Neural cell (in vitro differentiated cells): ENCODE measurements around the gene MRPL24. TPM values are rescaled to one million over a fixed set of nuclear protein-coding genes. Genes with fewer than 3 reads are reported as not detected.
"Not testable (repeated sequence)": the region's sequence is repeated elsewhere in the genome, so short reads cannot be mapped to it uniquely, and the experiment has no call there.

ENCODE experiments used
- H2AFZ ChIP-seq: fragments of 200-600, 300-800 bp; sonication (generic), shearing (Covaris generic); 2 replicates; pipeline ENCODE4 v1.6.0; 2014; ENCODE audit warnings: low read depth, mild to moderate bottlenecking, antibody characterized with exemption, low read length, moderate library complexity
- H3F3A ChIP-seq: fragments of 200-600 bp; shearing (Covaris generic); 2 replicates; pipeline ENCODE4 v1.6.1; 2016; ENCODE audit warnings: mild to moderate bottlenecking, moderate library complexity, mixed read lengths, antibody characterized with exemption, low read length; ENCODE audit not compliant: insufficient read depth, poor library complexity, severe bottlenecking
- H3K27ac ChIP-seq: fragments of 200-600, 300-800 bp; sonication (generic), shearing (Covaris generic); 2 replicates; pipeline ENCODE4 v1.5.1; 2014; ENCODE audit warnings: mild to moderate bottlenecking, low read length, moderate library complexity
- H3K27me3 ChIP-seq: fragments of 300-800, 200-600 bp; sonication (generic), shearing (Covaris generic); 2 replicates; pipeline ENCODE4 v1.6.0; 2014; ENCODE audit warnings: mild to moderate bottlenecking, low read depth, low read length, moderate library complexity; ENCODE audit not compliant: insufficient read depth
- H3K36me3 ChIP-seq: fragments of 300-800, 200-600 bp; sonication (generic), shearing (Covaris generic); 2 replicates; pipeline ENCODE4 v1.5.1; 2014; ENCODE audit warnings: mild to moderate bottlenecking, antibody characterized with exemption, low read length, moderate library complexity; ENCODE audit not compliant: insufficient read depth
- H3K4me2 ChIP-seq: fragments of 300-800, 200-600 bp; sonication (generic), shearing (Covaris generic); 2 replicates; pipeline ENCODE4 v1.6.0; 2014; ENCODE audit warnings: mild to moderate bottlenecking, low read length
- H3K4me3 ChIP-seq: fragments of 300-800, 200-600 bp; sonication (generic), shearing (Covaris generic); 2 replicates; pipeline ENCODE4 v1.5.1; 2014; ENCODE audit warnings: mild to moderate bottlenecking, low read length, moderate library complexity
- H3K79me2 ChIP-seq: fragments of 200-600 bp; shearing (Covaris generic); replicated peaks from 2 replicates; pipeline ENCODE4 v1.6.0; 2014; ENCODE audit warnings: mild to moderate bottlenecking, low read length, moderate library complexity; ENCODE audit not compliant: insufficient read depth
- H3K9ac ChIP-seq: fragments of 300-800, 200-600 bp; sonication (generic), shearing (Covaris generic); 2 replicates; pipeline ENCODE4 v1.6.1; 2016; ENCODE audit warnings: mild to moderate bottlenecking, low read length, mixed read lengths
- H3K9me2 ChIP-seq: fragments of 200-600 bp; shearing (Covaris generic); 2 replicates; pipeline ENCODE4 v1.6.1; 2016; ENCODE audit warnings: mild to moderate bottlenecking, low read length, mixed read lengths; ENCODE audit not compliant: insufficient read depth
- H3K9me3 ChIP-seq: fragments of 200-600, 300-800 bp; sonication (generic), shearing (Covaris generic); 2 replicates; pipeline ENCODE4 v1.6.1; 2016; ENCODE audit warnings: mild to moderate bottlenecking, mixed run types, low read length, moderate library complexity, mixed read lengths
- H4K20me1 ChIP-seq: fragments of 200-600 bp; shearing (Covaris generic); 2 replicates; pipeline ENCODE4 v1.6.1; 2016; ENCODE audit warnings: mild to moderate bottlenecking, mixed run types; ENCODE audit not compliant: insufficient read depth
- CTCF ChIP-seq: fragments of 450-650 bp; IDR thresholded peaks from 2 replicates; pipeline ENCODE4 v1.5.1; 2014; ENCODE audit warnings: antibody characterized with exemption, mild to moderate bottlenecking, moderate library complexity; ENCODE audit not compliant: poor library complexity, severe bottlenecking
- EP300 ChIP-seq: fragments of 450-650 bp; conservative IDR thresholded peaks from 2 replicates; pipeline ENCODE4 v1.6.1; 2014; ENCODE audit warnings: antibody characterized with exemption, mild to moderate bottlenecking, moderate library complexity; ENCODE audit not compliant: poor library complexity, severe bottlenecking
- EZH2 ChIP-seq: fragments of 200-600, 300-800 bp; shearing (Covaris generic), sonication (generic); IDR thresholded peaks from 2 replicates; pipeline ENCODE4 v1.6.1; 2014; ENCODE audit warnings: antibody characterized with exemption, low read length, borderline replicate concordance, mild to moderate bottlenecking; ENCODE audit not compliant: insufficient read depth, poor library complexity, severe bottlenecking
- MXI1 ChIP-seq: fragments of 450-650 bp; conservative IDR thresholded peaks from 2 replicates; pipeline ENCODE4 v1.6.1; 2014; ENCODE audit warnings: antibody characterized with exemption, mild to moderate bottlenecking; ENCODE audit not compliant: poor library complexity, severe bottlenecking
- POLR2AphosphoS5 ChIP-seq: IDR thresholded peaks from 2 replicates; pipeline ENCODE4 v1.6.1; 2012
- RAD21 ChIP-seq: fragments of 450-650 bp; conservative IDR thresholded peaks from 2 replicates; pipeline ENCODE4 v1.6.1; 2014; ENCODE audit warnings: antibody characterized with exemption, mild to moderate bottlenecking, moderate library complexity
- REST ChIP-seq: IDR thresholded peaks from 2 replicates; pipeline ENCODE4 v1.6.1; 2012; ENCODE audit warnings: borderline replicate concordance
- SMC3 ChIP-seq: fragments of 450-650 bp; conservative IDR thresholded peaks from 2 replicates; pipeline ENCODE4 v1.6.1; 2014; ENCODE audit warnings: antibody characterized with exemption, mild to moderate bottlenecking, moderate library complexity; ENCODE audit not compliant: poor library complexity
- TAF1 ChIP-seq: IDR thresholded peaks from 2 replicates; pipeline ENCODE4 v1.6.1; 2012; ENCODE audit warnings: low read depth
- polyA plus RNA-seq: library from polyadenylated mRNA; depleted of rRNA; stranded (reverse); fragments of >200 nt; gene quantifications from 2 replicates; pipeline ENCODE4 v1.2.3, GENCODE V29; 2014

The MRPL24 gene
- polyA plus RNA-seq, 1 donor from 2014 or later: 56.5 TPM

- H3K4me2 ChIP-seq: no peak overlapping the region
- no peaks in the 10 kb centered on the region for H3F3A ChIP-seq
- H3K27ac ChIP-seq: no peak overlapping the region
- H3K36me3 ChIP-seq: no peaks in the 10 kb centered on the region
- no peaks in the 10 kb centered on the region for H3K27me3 ChIP-seq
- H4K20me1 ChIP-seq: no peaks in the 10 kb centered on the region
- no peaks in the 10 kb centered on the region for H3K9me3 ChIP-seq
- H3K9ac ChIP-seq: no peak overlapping the region
- no peaks in the 10 kb centered on the region for H3K79me2 ChIP-seq
- no peaks in the 10 kb centered on the region for H3K9me2 ChIP-seq
- no peak overlapping the region for H2AFZ ChIP-seq
- H3K4me3 ChIP-seq: no peak overlapping the region
- TF ChIP-seq RAD21 (no peak), REST (no peak), EZH2 (no peak), EP300 (no peak), TAF1 (no peak), MXI1 (no peak), SMC3 (no peak), CTCF (no peak), POLR2AphosphoS5 (no peak)
Measured at GRCh38 chr1:156760796-156761104, 19.9 kb upstream of the MRPL24 start.

- no peaks in the 10 kb centered on the region for H3K27me3 ChIP-seq
- TF ChIP-seq POLR2AphosphoS5 (no peak), EP300 (no peak), TAF1 (no peak), MXI1 (no peak), CTCF (no peak), RAD21 (no peak), EZH2 (no peak), SMC3 (no peak), REST (no peak)
- no peak overlapping the region for H3K27ac ChIP-seq
Measured at GRCh38 chr1:156760092-156760795, 19.4 kb upstream of the MRPL24 start.

GRCh38 chr1:156757572-156758253 is 16.8 kb upstream of the MRPL24 start:
- not testable (repeated sequence) for H3K4me3 ChIP-seq, H3K36me3 ChIP-seq, H3K9me2 ChIP-seq, H3K79me2 ChIP-seq, H3K9ac ChIP-seq, H3F3A ChIP-seq, H3K27ac ChIP-seq, H3K9me3 ChIP-seq, H3K27me3 ChIP-seq, H2AFZ ChIP-seq, H3K4me2 ChIP-seq, H4K20me1 ChIP-seq

More at GRCh38 chr1:156760092-156760795, 19.4 kb upstream of the MRPL24 start:
- Histone ChIP-seq H3K79me2 (no peaks in the 10 kb centered on the region), H3K9ac (no peak overlapping the region), H3K9me2 (no peaks in the 10 kb centered on the region), H3K36me3 (no peaks in the 10 kb centered on the region), H3K9me3 (no peaks in the 10 kb centered on the region), H3K4me2 (no peak overlapping the region), H2AFZ (no peak overlapping the region), H3K4me3 (no peak overlapping the region), H4K20me1 (no peaks in the 10 kb centered on the region), H3F3A (no peaks in the 10 kb centered on the region)
